Measurements from ENCODE around the gene RFX4.

RFX4 gene

GRCh38 chr12:106736051-106736957 lies 153.5 kb downstream of the RFX4 start:
- FAIRE-seq (no peak), DNase-seq (ENCODE audit: insufficient read length, low spot score) (no peak)
- TF ChIP-seq CTCF (IDR thresholded peaks at IDR 0.05; ENCODE audit: insufficient read depth, missing control alignments), result no peak

- no peak for TF ChIP-seq CTCF (IDR thresholded peaks at IDR 0.05; ENCODE audit: insufficient read depth, missing control alignments)
- no peak for DNase-seq (ENCODE audit: insufficient read length, low spot score)
- FAIRE-seq, result no peak
These were observed 156.5 kb downstream of the RFX4 start for GRCh38 chr12:106739318-106739717.

GRCh38 chr12:106739815-106740530 lies 157.2 kb downstream of the RFX4 start:
- FAIRE-seq (no peak), DNase-seq (ENCODE audit: insufficient read length, low spot score) (no peak)
- no peak for TF ChIP-seq CTCF (IDR thresholded peaks at IDR 0.05; ENCODE audit: insufficient read depth, missing control alignments)

GRCh38 chr12:106740818-106741217 lies 158.0 kb downstream of the RFX4 start:
- no peak for DNase-seq (ENCODE audit: insufficient read length, low spot score)
- TF ChIP-seq CTCF (IDR thresholded peaks at IDR 0.05; ENCODE audit: insufficient read depth, missing control alignments), result no peak
- no peak for FAIRE-seq

- TF ChIP-seq CTCF (IDR thresholded peaks at IDR 0.05; ENCODE audit: insufficient read depth, missing control alignments), result no peak
- DNase-seq (ENCODE audit: insufficient read length, low spot score), result no peak
- no peak for FAIRE-seq
These were observed 158.4 kb downstream of the RFX4 start for GRCh38 chr12:106741247-106741646.

GRCh38 chr12:106743270-106743988 lies 160.6 kb downstream of the RFX4 start:
- TF ChIP-seq CTCF (IDR thresholded peaks at IDR 0.05; ENCODE audit: insufficient read depth, missing control alignments), result no peak
- FAIRE-seq (no peak), DNase-seq (ENCODE audit: insufficient read length, low spot score) (no peak)

Measured in D721Med (cell line).